HG03442 (cell line): Measurements from ENCODE around the gene ARF1.

Experiments
- ATAC-seq: cut with Tn5 transposase; IDR thresholded peaks from one replicate; pipeline ENCODE4 v1.9.1; 2021; ENCODE audit warnings: mild to moderate bottlenecking, moderate library complexity; ENCODE audit not compliant: unreplicated experiment

The ARF1 gene

DNA sequence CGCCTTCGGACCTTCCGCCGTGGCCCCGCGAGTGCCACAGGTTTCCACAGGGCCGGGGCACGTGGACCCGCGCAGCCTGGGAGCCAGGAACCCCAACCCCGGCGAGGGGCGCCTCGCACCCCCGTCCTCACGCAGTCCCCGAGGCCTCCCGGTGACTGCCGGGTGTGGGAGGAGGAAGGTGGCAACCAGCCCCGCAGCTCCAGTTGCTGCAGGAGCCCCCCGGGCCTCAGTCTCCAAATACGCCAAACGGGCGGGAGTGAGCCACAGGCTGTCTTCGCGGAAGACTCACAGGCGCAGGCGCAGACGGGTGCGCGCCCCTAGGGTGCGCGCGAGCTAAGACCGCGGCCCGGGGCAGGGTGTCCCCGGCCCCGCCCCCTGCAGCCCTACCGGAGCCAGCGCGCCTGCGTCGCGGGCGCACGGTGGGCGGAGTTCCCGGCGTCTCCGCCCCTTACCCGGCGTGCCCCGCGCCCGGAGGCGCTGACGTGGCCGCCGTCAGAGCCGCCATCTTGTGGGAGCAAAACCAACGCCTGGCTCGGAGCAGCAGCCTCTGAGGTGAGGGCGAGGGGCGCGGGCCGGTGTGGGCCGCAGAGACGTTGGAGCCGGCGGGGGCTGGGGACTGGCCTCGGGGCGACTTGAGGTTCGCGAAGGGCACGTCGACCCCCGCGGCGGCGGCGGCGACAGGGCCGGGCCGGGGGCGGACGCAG, at the start of gene ARF1:
TSS of gene ARF1 (plus strand) at position 495 of the 704 bp plus-strand sequence. CDS start 14,407 bp downstream, outside the sequence.
- ATAC-seq = peak; percentile 69

DNA sequence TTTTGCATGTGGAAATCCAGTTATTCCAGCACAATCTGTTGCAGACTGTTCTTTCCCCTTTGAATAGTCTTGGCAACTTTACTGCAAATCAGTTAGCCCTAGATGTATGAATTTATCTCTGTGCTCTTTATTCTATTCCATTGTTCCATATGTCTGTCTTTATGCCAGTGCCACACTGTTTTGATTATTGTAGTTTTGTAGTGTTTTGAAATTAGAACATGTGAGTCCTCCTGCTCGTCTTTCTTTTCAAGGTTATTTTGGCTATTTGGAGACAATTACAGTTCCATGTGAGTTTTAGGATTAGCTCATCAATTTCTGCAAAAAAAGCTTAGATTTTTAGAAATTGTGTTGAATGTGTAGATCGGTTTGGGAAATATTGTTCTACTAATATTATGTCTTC, 49.1 kb upstream of the ARF1 start:
- no peak for ATAC-seq

DNA sequence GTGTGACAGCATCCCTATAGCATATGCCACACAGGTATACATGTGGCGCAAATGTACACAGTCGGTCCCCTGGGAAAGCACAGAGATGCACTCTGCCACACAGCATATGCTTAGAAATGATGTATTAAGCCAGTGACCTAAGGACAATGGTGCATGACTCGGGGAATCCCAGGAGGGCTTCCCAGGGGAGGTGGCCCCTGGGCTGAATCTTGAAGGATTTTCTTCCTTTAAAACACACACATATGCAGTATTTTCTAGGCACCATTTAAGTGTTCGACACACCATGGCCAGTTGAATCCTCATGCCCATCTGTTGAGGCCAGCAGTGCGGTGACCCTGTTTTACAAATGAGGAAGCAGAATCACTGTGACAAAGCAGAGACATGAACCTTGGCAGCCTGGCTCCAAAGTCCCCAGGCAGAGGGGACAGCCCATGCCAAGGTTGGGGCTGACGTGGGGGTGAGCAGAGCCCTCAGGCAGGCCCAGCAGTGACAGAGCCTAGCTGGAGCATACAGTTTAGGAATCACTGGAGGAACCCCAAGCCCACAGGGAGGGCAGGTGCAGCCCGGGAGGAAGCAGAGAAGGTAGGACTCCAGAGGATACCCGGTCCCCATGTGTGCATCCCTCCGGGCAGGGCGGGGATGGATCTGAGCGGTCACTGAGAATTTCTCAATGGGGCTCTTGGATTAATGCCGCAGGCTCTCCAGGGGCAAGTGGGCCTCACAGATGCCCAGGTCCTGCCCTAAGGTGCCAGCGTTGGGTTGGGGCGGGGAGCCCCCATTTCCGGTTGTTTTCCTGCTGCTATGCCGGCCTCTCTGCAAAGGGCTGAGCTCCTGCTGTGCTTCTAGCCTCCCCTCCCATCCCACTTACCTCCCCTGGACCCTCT, 47.3 kb upstream of the ARF1 start:
- no peak for ATAC-seq

DNA sequence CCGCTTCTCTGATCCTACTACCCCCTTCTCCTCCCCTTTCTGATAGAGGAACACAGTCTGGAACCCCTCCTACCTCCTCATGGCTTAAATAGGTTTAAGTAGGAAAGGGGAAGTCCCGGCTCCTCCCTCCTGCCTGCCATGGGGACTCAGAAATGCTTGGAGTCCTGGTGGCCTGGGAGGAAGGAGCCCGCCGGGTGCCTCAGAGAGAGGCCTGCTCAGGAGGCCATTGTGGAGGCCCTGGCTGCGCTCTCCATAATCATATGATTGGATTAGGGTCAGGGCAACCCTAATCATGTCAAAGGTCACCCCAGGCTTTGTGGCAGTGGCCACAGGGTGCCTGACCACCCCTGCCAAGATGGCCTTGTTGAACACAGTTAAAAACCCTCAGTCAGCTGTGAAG, 46.7 kb upstream of the ARF1 start:
- ATAC-seq = no peak

DNA sequence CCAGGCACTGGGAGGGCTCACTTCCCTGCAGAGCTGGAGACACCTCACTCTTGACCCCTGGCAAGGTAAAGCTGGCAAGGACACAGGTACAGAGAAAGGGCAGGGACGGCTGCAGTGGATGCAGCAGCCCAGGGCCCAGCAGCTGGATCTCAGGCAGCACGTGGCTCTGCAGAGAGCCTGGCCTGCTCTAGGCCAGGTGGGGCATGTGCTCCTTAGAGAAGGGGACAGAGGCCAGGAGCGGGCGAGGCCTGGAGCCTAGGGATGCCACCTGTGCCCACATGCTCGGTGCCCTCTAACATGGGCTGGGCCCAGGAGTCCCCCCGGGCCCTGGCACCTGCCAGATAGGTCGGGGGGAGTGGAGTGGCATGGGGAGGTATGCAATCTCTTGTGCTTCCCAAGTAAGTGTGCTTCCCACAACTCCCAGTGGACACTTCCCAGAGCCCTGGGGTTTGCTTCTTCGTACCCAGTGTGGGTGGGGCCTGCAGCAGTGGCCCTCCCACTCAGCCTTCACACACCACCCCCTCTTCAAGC, 45.7 kb upstream of the ARF1 start:
- no peak for ATAC-seq

DNA sequence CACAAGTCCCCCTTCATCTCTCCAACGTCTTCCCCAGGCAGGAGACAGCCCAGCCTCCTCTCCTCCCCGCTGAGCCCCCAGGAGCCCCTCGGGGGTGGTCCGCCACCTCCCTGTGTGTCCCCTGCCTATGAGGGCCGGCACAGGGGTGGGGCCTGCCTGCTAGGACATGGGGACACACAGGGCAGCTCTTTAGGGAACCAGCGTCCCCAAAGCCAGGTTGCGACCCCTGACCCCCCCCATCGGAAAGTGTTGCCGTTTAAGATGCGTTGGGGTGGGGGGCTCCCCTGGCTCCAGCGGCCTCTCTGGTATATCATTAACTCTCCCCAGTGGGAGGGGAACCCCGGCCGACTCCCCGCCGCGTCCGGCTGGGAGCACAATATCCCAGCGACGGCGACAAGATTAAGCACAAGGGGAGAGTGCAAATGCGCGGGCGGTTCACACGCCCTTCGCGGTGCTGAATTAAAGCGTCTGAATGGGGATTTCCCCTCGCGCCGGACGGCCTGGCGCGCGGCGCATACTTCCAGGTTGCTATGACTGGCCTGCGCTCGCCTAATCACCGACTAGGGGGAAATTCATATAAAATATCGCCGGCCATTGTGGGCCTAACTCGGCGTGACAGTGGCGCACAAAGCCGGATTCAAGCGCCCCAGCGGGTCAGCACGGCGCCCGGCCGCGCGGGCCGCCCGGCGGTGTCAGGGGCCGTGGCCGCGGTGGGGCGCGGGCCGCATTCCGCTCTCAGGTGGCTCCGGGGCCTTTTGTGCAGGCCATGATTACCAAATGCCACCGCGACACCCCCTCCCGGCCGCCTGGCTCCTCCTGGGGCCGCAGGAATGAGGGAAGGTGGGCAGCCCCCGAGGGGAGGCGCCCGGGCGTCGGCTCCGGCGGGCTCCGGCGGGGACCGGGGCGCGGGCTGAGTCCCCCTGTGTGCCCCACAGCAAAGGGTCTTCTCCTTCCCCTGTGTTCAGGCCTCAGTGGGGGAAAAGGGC, 44.8 kb upstream of the ARF1 start:
- peak; percentile 94 for ATAC-seq

DNA sequence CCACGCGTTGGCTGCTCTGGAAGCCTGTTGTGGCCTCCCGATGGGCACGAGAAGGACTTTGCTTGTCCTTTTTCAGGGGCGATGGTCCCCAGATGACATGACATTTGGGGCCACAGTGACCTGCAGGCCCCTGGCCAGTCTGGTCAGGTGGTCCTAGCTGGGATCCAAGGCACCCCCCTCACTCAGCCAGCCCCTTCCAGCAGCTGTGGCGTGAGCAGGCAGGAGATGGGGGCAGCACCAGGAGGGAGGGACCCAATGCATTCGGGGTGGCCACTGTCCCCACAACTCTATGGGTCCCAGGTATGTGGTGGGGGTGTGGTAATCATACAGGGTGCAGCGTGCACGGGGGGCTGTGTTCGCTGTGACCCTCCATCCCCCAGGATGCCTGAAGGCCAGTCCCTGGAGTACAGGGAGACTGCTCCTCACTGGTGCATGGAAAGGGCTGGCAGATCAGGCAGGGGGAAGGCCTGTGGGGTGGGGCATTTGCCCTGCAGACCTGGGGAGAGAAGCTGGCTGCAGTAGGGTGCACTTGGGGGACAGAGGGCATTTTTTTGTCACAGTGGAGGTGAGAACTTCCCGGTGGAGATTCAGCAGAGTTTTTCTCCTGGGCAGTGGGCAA, 44.0 kb upstream of the ARF1 start:
- ATAC-seq = no peak

DNA sequence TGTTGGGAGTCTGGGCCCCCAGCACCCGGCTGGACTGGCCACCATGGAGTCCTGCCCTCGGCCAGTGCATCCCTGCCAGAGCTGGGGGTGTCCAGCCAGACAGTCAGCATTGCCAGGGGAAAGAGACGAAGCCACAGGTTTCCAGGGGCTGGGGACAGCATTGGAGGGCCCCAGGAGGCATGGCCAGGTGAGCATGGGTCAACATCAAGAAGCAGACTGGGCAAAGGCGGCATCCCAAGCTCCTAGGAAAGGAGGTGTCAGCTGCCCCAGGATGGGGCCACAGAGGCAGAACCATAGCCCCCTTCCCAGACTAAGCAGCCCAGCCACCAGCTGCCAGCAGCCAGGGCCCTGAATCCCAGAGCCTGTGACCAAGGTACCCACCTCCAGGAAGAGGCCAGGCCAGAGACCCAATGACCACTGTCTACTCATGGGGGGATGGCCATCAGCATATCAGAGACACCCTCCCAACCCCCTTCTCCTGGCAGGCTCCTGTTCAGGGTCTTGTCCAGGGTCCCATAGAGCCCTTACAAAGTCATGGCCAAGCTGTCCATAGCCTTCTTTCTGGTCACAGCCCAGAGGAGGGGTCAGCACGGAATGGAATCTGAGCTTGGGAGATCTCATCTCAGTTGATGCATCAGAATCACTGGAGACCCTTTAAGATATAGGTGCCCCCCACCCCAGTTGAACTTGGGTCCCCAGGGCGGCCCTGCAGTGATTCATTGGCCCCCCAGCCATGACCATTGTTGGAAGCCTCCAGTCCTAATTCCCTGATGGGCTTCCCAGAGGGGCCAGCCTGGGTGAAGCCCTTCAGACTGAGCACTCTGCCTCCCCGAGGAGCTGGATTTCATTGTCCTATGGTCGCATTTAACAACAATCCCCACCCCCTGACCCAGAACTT, 43.3 kb upstream of the ARF1 start:
- no peak for ATAC-seq

DNA sequence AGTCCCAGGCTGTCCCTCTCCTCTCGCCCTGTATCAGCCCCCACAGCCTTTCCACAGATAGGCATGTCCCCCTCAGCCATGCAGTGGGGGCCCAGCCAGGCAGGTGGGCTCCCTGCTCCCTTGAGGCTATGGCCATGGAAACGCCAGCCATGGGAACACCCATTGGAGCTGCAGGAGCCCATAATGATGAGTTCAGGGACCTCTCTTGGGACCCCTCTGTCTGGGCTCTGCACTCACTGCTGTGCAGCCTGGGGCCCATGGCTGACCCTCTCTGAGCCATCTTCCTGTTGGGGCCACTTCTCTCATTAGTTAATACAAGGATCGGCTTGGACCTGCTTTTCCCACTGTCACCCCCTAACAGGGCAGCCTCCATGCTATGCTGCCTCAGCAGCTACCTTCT, 42.5 kb upstream of the ARF1 start:
- no peak for ATAC-seq

DNA sequence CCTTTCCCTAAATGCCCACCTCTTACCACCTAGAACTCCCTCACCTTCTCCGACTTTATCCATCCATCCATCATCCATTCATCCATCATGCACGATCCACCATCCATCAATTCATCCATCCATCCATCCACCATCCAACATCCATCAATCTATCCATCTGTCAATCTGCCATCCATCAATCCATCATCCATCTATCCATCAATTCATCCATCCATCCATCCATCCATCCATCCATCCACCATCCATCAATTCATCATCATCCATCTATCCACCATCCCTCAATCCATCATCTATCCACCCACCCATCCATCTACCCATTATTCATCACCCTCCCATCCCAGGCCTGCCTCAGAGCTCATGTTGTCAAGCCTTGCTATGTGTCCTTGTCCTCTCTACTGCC, 41.2 kb upstream of the ARF1 start:
- ATAC-seq = no peak

DNA sequence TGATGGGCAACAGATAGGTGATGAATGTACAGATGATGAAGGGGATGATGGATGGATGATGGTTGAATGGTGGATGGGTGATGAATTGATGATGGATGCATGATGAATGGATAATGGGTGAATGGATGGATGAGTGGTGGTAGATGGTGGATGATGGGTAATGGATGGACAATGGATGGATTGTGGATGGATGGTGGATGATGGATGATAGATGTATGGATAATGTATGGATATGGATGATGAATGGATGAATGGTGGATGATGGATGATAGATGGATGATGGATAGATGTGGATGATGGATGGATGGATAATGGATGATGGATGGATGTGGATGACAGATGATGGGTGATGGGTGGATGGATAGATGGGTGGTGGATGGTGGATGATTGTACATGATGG, 40.0 kb upstream of the ARF1 start:
- ATAC-seq = no peak

DNA sequence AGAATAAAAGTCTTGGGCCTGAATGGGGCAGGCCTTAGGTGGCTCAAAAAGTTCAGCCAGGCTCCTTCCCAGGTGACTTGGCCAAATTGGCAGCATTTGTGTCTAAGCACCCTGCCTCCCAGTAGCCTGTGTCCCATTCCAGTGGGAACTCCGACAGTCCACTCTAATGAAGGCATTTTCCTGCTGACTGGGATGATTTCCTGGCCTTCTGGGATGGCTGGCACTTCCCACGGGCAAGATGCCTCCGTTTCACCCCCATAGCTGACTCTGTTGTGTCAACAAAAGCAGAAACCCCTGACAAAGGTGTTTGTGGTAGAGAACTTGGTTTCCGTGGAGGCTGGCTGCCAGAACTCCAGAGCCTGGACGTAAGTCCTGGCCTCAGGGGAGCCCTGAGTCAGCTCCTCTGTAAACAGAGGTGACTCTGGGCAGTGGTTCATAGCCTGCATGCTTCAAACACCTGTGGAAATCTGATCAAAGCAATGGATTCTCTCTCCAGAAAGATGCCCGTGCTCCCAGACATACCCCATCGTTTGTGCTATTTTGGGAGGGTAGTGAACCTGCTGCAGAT, 39.1 kb upstream of the ARF1 start:
- no peak for ATAC-seq

DNA sequence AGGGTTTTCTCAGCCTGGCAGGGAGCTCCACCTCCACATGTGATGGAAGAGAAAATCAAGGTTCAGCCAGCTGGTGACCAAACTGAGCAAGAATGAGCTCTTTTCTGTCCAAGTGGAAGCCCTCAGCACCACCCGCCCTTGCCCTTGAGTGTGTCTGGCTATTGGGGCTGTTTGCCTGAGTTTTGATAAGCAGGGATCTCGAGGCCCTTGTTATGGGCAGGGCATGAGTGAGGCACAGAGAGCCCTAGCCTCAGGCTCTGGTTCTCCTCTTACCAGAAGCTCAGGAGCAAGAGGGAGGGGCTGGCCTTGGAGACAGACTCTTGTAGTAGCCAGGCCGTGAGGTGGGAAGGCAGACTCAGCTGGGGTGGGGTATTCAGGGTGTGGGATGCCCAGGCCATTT, 37.5 kb upstream of the ARF1 start:
- ATAC-seq = no peak

DNA sequence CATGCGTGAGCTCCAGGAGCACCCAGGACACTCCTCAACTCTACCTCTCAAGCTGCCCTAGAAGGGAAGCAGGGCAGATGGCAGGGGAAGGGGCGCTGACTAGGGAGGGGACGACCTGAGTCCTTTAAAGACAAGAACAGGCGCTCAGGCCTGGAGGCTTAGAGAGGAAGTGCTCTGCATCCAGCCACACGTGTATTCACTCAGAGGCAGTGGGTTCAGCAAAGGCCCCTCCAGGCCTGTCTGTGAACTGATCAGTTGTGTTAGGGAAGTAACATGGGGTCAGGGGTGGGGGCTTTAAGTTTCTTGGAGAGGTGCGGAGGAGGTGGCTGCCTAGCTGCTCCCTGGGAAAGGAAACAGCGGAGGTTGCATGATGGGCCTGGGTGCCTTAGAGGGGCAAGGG, 37.1 kb upstream of the ARF1 start:
- no peak for ATAC-seq

DNA sequence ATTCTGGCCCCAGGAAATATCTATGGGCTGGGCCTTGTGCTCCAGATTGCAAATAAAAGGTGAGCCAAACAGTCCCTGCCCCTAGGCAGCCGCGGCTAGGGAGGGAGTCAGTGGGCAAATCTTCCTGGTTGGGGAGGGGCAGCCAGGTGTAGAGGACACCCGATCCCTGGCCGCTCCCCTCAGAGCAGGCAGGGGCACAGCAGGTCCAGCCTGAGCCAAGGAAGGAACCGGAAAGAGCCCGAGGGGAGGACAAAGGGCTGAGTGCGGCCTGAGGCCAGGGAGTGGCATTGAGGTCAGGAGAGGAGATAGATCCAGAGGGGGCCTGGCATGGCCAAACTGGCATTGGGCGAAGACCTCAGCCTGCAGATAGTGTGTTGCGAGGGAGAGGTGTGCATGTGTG, 36.6 kb upstream of the ARF1 start:
- ATAC-seq = no peak

DNA sequence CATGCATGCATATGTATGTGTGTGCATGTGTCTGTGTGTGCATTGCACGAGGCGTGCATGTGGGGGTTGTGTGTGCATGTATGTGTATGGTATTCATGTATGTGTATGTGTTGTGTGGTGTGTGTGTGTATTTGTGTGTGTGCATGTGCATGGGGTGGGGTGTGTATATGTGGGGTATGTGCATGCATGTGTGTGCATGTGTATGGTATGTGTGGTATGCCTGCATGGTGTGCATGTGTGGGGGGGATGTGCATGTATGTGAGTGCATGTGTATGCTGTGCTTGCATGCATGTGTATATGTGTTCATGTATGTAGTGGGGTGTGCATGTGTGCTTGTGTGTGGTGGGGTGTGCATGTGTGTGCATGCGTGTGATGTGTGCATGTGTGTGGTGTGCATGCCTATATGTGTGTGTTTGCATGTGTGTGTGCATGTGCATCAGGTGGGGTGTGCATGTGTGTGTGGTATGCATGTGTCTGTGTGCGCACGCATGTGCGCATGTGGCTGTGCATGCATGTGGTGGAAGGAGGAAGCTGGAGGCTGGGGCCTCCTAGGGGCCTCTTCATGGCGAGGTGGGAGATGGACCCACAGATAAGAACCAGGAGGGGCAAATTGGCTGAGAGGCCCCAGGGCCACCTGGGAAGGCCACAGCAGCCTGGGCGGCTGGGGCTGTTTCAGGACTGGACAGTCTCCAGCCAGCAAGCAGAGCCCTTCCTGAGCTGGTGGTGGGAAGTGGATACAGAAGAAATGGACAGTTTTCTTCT, 35.9 kb upstream of the ARF1 start:
- no peak for ATAC-seq

DNA sequence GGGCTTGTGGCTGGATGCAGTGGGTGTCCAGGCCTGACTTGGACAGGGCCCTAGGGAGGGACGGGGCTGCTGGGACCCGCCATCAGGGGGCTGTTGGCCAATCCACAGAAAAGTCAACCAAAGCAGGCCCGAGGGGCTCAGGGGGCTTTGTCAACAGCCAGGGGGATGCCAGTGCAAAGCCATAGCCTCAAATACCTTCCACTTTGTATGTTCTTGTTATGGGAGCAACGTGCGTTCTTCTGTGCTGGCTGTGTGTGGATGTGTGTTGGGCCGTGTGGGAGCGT, 35.4 kb upstream of the ARF1 start:
- no peak for ATAC-seq

DNA sequence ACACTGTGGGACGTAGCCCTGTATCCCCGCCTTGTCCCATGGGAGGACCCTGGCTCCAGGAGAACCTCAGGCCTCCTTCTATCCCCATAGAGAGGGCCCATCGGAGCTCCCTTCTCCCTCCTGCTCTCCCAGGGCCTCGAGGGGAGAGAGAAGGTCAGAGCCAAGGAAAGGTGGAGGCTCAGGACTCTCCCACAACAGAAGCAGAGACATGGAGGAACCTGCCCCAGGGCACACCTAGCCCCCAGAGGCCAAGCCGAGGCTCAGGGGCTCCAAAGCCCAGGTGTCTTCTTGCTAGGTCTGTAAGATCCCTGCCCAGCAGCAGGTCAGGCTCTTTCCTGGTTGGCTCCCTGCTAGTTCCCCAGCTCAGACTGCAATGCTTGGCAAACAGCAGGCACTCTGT, 34.4 kb upstream of the ARF1 start:
- no peak for ATAC-seq
